Fibroblast of lung (primary cell): ENCODE data around the gene PALLD.

Experiments used
- EZH2 ChIP-seq: IDR thresholded peaks from 2 replicates; pipeline ENCODE4 v1.5.1; 2012; ENCODE audit warnings: low read length, control low read depth, mild to moderate bottlenecking; ENCODE audit errors: missing control alignments
- TF ChIP-seq, protein P1 (sequence below), 2 donors: IDR thresholded peaks in 1 of 2; conservative IDR thresholded peaks in 1 of 2; 1 replicate in 1 of 2; 2 replicates in 1 of 2; pipeline ENCODE4 v1.5.1; 2011 to 2012; ENCODE audit warnings: low read length in 2 of 2, control low read depth in 1 of 2, inconsistent platforms in 1 of 2, low read depth in 1 of 2, mild to moderate bottlenecking in 1 of 2

DNA sequence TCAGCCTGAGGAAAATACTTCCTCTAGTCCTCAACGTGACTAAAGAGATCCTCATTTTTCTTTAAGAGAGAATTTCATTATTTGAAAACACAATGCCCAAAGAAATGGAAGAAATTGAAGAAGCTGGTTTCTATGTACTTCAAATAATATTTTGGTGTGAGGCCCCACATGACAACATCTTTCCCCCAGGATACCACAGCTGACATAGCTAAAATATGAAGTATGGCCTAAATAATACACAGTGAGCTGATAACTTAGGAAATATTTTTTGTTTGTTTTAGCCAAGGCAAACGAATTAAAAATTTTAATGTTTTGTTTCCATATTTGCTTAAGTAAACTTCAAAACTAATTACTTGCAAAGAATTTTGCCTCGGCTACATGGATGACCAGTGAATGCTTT, 364.0 kb downstream of the PALLD start:
- TF ChIP-seq, protein P1, sequence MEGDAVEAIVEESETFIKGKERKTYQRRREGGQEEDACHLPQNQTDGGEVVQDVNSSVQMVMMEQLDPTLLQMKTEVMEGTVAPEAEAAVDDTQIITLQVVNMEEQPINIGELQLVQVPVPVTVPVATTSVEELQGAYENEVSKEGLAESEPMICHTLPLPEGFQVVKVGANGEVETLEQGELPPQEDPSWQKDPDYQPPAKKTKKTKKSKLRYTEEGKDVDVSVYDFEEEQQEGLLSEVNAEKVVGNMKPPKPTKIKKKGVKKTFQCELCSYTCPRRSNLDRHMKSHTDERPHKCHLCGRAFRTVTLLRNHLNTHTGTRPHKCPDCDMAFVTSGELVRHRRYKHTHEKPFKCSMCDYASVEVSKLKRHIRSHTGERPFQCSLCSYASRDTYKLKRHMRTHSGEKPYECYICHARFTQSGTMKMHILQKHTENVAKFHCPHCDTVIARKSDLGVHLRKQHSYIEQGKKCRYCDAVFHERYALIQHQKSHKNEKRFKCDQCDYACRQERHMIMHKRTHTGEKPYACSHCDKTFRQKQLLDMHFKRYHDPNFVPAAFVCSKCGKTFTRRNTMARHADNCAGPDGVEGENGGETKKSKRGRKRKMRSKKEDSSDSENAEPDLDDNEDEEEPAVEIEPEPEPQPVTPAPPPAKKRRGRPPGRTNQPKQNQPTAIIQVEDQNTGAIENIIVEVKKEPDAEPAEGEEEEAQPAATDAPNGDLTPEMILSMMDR (conservative IDR thresholded peaks at IDR 0.05 in 1 of 2, IDR thresholded peaks at IDR 0.05 in 1 of 2; ENCODE audit: low read depth in 1 of 2, low read length in 2 of 2), result no peak
- no peak for TF ChIP-seq EZH2
